Neutrophil (primary cell): ENCODE data around the gene S100A6.
"Not testable (repeated sequence)": the region's sequence is repeated elsewhere in the genome, so short reads cannot be mapped to it uniquely, and the experiment has no call there.

ENCODE experiments used
- H3K27ac ChIP-seq: fragments of 200-600 bp; sonication (generic); 2 replicates; pipeline ENCODE4 v1.5.1; 2016; ENCODE audit warnings: mild to moderate bottlenecking, moderate library complexity
- H3K27me3 ChIP-seq: fragments of 200-600 bp; sonication (generic); 2 replicates; pipeline ENCODE4 v1.6.0; 2016; ENCODE audit warnings: mild to moderate bottlenecking
- H3K36me3 ChIP-seq: fragments of 200-600 bp; sonication (generic); 2 replicates; pipeline ENCODE4 v1.5.1; 2017
- H3K4me1 ChIP-seq, 2 experiments: fragments of 200-600 bp in 1 of 2; sonication (generic) in 1 of 2; 1 replicate in 1 of 2; 2 replicates in 1 of 2; pipeline versions ENCODE4 v1.5.1 to v1.6.1; 2013 to 2016; ENCODE audit warnings: low read depth in 1 of 2, low read length in 1 of 2, mild to moderate bottlenecking in 1 of 2, moderate library complexity in 1 of 2; ENCODE audit not compliant: control insufficient read depth in 1 of 2, insufficient read depth in 1 of 2
- H3K4me3 ChIP-seq, 2 experiments: fragments of 200-600 bp in 1 of 2; sonication (generic) in 1 of 2; 1 replicate in 1 of 2; 2 replicates in 1 of 2; pipeline ENCODE4 v1.5.1; 2013 to 2016; ENCODE audit warnings: low read depth in 1 of 2, low read length in 1 of 2, mild to moderate bottlenecking in 1 of 2, moderate library complexity in 1 of 2
- H3K9me3 ChIP-seq: fragments of 200-600 bp; sonication (generic); 2 replicates; pipeline ENCODE4 v1.5.1; 2016
- CTCF ChIP-seq: fragments of 200-600 bp; sonication (generic); IDR thresholded peaks from 2 replicates; pipeline ENCODE4 v1.5.1; 2016; ENCODE audit warnings: antibody characterized with exemption

Gene S100A6

GRCh38 chr1:153527023-153527682 lies 8.6 kb downstream of the S100A6 start:
- H3K4me3 ChIP-seq, result no peak overlapping the region
- H3K36me3 ChIP-seq, result no peaks in the 10 kb centered on the region
- peaks cover 21 to 35% of the 10 kb centered on the region in 2 experiments for H3K4me1 ChIP-seq
- no peaks in the 10 kb centered on the region for H3K27me3 ChIP-seq
- no peak for TF ChIP-seq CTCF
- H3K27ac ChIP-seq, result peak overlapping the region; percentile 49
- no peaks in the 10 kb centered on the region for H3K9me3 ChIP-seq

GRCh38 chr1:153526132-153526543 lies 9.7 kb downstream of the S100A6 start:
- no peaks in the 10 kb centered on the region for H3K36me3 ChIP-seq
- H3K9me3 ChIP-seq, result no peaks in the 10 kb centered on the region
- H3K27me3 ChIP-seq, result no peaks in the 10 kb centered on the region
- no peak overlapping the region for H3K4me3 ChIP-seq
- H3K4me1 ChIP-seq, result peaks cover 16 to 27% of the 10 kb centered on the region in 2 experiments
- no peak for TF ChIP-seq CTCF
- peak overlapping the region; percentile 49 for H3K27ac ChIP-seq

GRCh38 chr1:153525088-153525728 lies 10.6 kb downstream of the S100A6 start:
- Histone ChIP-seq H3K36me3 (no peaks in the 10 kb centered on the region), H3K4me1 (peaks cover 16 to 27% of the 10 kb centered on the region in 2 experiments), H3K4me3 (no peak overlapping the region), H3K9me3 (no peaks in the 10 kb centered on the region), H3K27me3 (no peaks in the 10 kb centered on the region), H3K27ac (no peak overlapping the region)
- no peak for TF ChIP-seq CTCF

GRCh38 chr1:153522353-153523048 lies 13.3 kb downstream of the S100A6 start:
- peaks cover 15 to 33% of the 10 kb centered on the region in 2 experiments for H3K4me1 ChIP-seq
- H3K36me3 ChIP-seq, H3K27me3 ChIP-seq, H3K27ac ChIP-seq, H3K9me3 ChIP-seq, H3K4me3 ChIP-seq: not testable (repeated sequence)

- not testable (repeated sequence) for H3K27me3 ChIP-seq, H3K9me3 ChIP-seq, H3K36me3 ChIP-seq, H3K4me3 ChIP-seq, H3K27ac ChIP-seq
- peaks cover 14 to 27% of the 10 kb centered on the region in 2 experiments for H3K4me1 ChIP-seq
These were observed 14.0 kb downstream of the S100A6 start for GRCh38 chr1:153521808-153522207.

GRCh38 chr1:153520818-153521476 lies 14.8 kb downstream of the S100A6 start:
- Histone ChIP-seq H3K9me3 (no peaks in the 10 kb centered on the region), H3K27me3 (no peaks in the 10 kb centered on the region), H3K4me1 (peaks cover 15 to 27% of the 10 kb centered on the region in 2 experiments), H3K4me3 (no peak overlapping the region), H3K27ac (no peak overlapping the region), H3K36me3 (no peaks in the 10 kb centered on the region)
- TF ChIP-seq CTCF, result no peak

GRCh38 chr1:153520137-153520691 lies 15.6 kb downstream of the S100A6 start:
- not testable (repeated sequence) for H3K36me3 ChIP-seq, H3K9me3 ChIP-seq, H3K27me3 ChIP-seq, H3K4me3 ChIP-seq, H3K27ac ChIP-seq
- peaks cover 21 to 29% of the 10 kb centered on the region in 2 experiments for H3K4me1 ChIP-seq
